Trophoblast cell (in vitro differentiated cells and primary cell): ENCODE results near the gene CRYZ.

Source experiments
- DNase-seq, 2 donors: peaks; one replicate each; pipeline ENCODE4 v3.0.0-alpha.2; 2016
- H2AFZ ChIP-seq: 2 replicates; pipeline ENCODE4 v1.6.1; 2013; ENCODE audit warnings: low read length, moderate library complexity, mild to moderate bottlenecking; ENCODE audit not compliant: insufficient read depth, poor library complexity
- H2AK5ac ChIP-seq: 2 replicates; pipeline ENCODE4 v1.6.1; 2013; ENCODE audit warnings: mild to moderate bottlenecking, low read length
- H2BK120ac ChIP-seq: 2 replicates; pipeline ENCODE4 v1.6.1; 2013; ENCODE audit warnings: low read length, mild to moderate bottlenecking, moderate library complexity; ENCODE audit not compliant: insufficient read depth, poor library complexity
- H2BK12ac ChIP-seq: 2 replicates; pipeline ENCODE4 v1.6.1; 2013; ENCODE audit warnings: mild to moderate bottlenecking, low read length, moderate library complexity
- H2BK5ac ChIP-seq: 2 replicates; pipeline ENCODE4 v1.6.1; 2013; ENCODE audit warnings: low read length, low read depth, moderate library complexity, mild to moderate bottlenecking; ENCODE audit not compliant: poor library complexity
- H3K14ac ChIP-seq: 2 replicates; pipeline ENCODE4 v1.6.1; 2013; ENCODE audit warnings: mild to moderate bottlenecking, low read length
- H3K18ac ChIP-seq: 2 replicates; pipeline ENCODE4 v1.6.1; 2013; ENCODE audit warnings: mild to moderate bottlenecking, low read length
- H3K23ac ChIP-seq: 2 replicates; pipeline ENCODE4 v1.6.1; 2013; ENCODE audit warnings: low read length
- H3K27ac ChIP-seq: 2 replicates; pipeline ENCODE4 v1.5.1; 2013; ENCODE audit warnings: low read depth, mild to moderate bottlenecking, inconsistent platforms, low read length, moderate library complexity
- H3K27me3 ChIP-seq: 2 replicates; pipeline ENCODE4 v1.6.1; 2013; ENCODE audit warnings: inconsistent platforms, mild to moderate bottlenecking, low read length, moderate library complexity; ENCODE audit not compliant: insufficient read depth
- H3K36me3 ChIP-seq, 2 experiments: 1 replicate in 1 of 2; 2 replicates in 1 of 2; pipeline ENCODE4 v1.6.1; 2013; ENCODE audit warnings: low read length in 2 of 2, mild to moderate bottlenecking in 2 of 2, moderate library complexity in 1 of 2; ENCODE audit not compliant: insufficient read depth in 2 of 2, control insufficient read depth in 1 of 2
- H3K4ac ChIP-seq: 2 replicates; pipeline ENCODE4 v1.6.1; 2013; ENCODE audit warnings: low read depth, mild to moderate bottlenecking, low read length, moderate library complexity
- H3K4me1 ChIP-seq, 2 experiments: 1 replicate in 1 of 2; 2 replicates in 1 of 2; pipeline ENCODE4 v1.6.1; 2013; ENCODE audit warnings: low read length in 2 of 2, mild to moderate bottlenecking in 2 of 2, moderate library complexity in 1 of 2; ENCODE audit not compliant: insufficient read depth in 2 of 2, control insufficient read depth in 1 of 2
- H3K4me2 ChIP-seq: 2 replicates; pipeline ENCODE4 v1.6.1; 2013; ENCODE audit warnings: inconsistent platforms, mild to moderate bottlenecking, low read length, moderate library complexity
- H3K4me3 ChIP-seq: 2 replicates; pipeline ENCODE4 v1.5.1; 2013; ENCODE audit warnings: mild to moderate bottlenecking, low read depth, low read length, inconsistent platforms
- H3K79me1 ChIP-seq: one replicate; pipeline ENCODE4 v1.6.1; 2013; ENCODE audit warnings: low read length
- H3K79me2 ChIP-seq: 2 replicates; pipeline ENCODE4 v1.6.1; 2013; ENCODE audit warnings: low read length, mild to moderate bottlenecking; ENCODE audit not compliant: control insufficient read depth, insufficient read depth, poor library complexity
- H3K9ac ChIP-seq: 2 replicates; pipeline ENCODE4 v1.6.1; 2013; ENCODE audit warnings: mild to moderate bottlenecking, low read length
- H3K9me3 ChIP-seq: 2 replicates; pipeline ENCODE4 v1.6.1; 2013; ENCODE audit warnings: low read depth, mild to moderate bottlenecking, control low read depth, inconsistent platforms, low read length; ENCODE audit not compliant: insufficient read depth
- H4K12ac ChIP-seq: 2 replicates; pipeline ENCODE4 v1.6.1; 2013; ENCODE audit warnings: low read depth, mild to moderate bottlenecking, low read length, moderate library complexity
- H4K8ac ChIP-seq: 2 replicates; pipeline ENCODE4 v1.6.1; 2013; ENCODE audit warnings: low read depth, mild to moderate bottlenecking, low read length, moderate library complexity
- H4K91ac ChIP-seq: one replicate; pipeline ENCODE4 v1.6.1; 2013; ENCODE audit warnings: low read depth, mild to moderate bottlenecking, low read length, moderate library complexity
- WGBS: extraction: QIAGEN DNeasy Blood & Tissue Kit; methylation state at CpG from one replicate; pipeline ENCODE4 v1.1.7; 2013; ENCODE audit warnings: missing lambda C conversion rate; ENCODE audit not compliant: insufficient read length, insufficient coverage; ENCODE audit errors: extremely low coverage; 5-methylcytosine and 5-hydroxymethylcytosine counted together

CRYZ gene

GRCh38 chr1:74683656-74684055 lies 49.2 kb downstream of the CRYZ start:
- Histone ChIP-seq H3K79me1 (no peaks in the 10 kb centered on the region), H3K4me2 (no peak overlapping the region), H3K23ac (no peak overlapping the region), H3K4ac (no peak overlapping the region), H3K36me3 (no peaks in the 10 kb centered on the region), H3K27ac (no peak overlapping the region), H2BK120ac (no peak overlapping the region), H2BK5ac (no peak overlapping the region), H2BK12ac (no peak overlapping the region), H3K18ac (no peak overlapping the region), H3K9me3 (no peaks in the 10 kb centered on the region), H2AFZ (no peak overlapping the region), H4K12ac (no peak overlapping the region), H3K27me3 (no peaks in the 10 kb centered on the region), H3K9ac (no peak overlapping the region), H3K79me2 (no peaks in the 10 kb centered on the region), H3K4me1 (no peaks in the 10 kb centered on the region), H3K4me3 (no peak overlapping the region), H2AK5ac (no peak overlapping the region), H3K14ac (no peak overlapping the region), H4K8ac (no peak overlapping the region), H4K91ac (no peak overlapping the region)
- DNase-seq = no peak

- WGBS = no CpG with 5 or more reads among the region's 2 CpGs
- no peaks in the 10 kb centered on the region for H3K27me3 ChIP-seq
- no peak overlapping the region for H3K4me2 ChIP-seq
- no peak overlapping the region for H4K91ac ChIP-seq
- H3K36me3 ChIP-seq = no peaks in the 10 kb centered on the region
- H2BK5ac ChIP-seq = no peak overlapping the region
- H3K4me1 ChIP-seq = no peaks in the 10 kb centered on the region
- H3K14ac ChIP-seq = no peak overlapping the region
- no peak overlapping the region for H3K23ac ChIP-seq
- DNase-seq = no peak
- no peak overlapping the region for H2BK120ac ChIP-seq
- H3K9me3 ChIP-seq = no peaks in the 10 kb centered on the region
- H3K79me2 ChIP-seq = no peaks in the 10 kb centered on the region
- no peak overlapping the region for H3K18ac ChIP-seq
- no peak overlapping the region for H2AFZ ChIP-seq
- H4K12ac ChIP-seq = no peak overlapping the region
- no peak overlapping the region for H3K4me3 ChIP-seq
- no peak overlapping the region for H3K4ac ChIP-seq
- no peak overlapping the region for H2BK12ac ChIP-seq
- no peak overlapping the region for H4K8ac ChIP-seq
- H3K9ac ChIP-seq = no peak overlapping the region
- no peaks in the 10 kb centered on the region for H3K79me1 ChIP-seq
- H3K27ac ChIP-seq = no peak overlapping the region
- H2AK5ac ChIP-seq = no peak overlapping the region
Measured at GRCh38 chr1:74681851-74682250, 51.0 kb downstream of the CRYZ start.

- Histone ChIP-seq H3K4ac (no peak overlapping the region), H4K91ac (no peak overlapping the region), H3K36me3 (no peaks in the 10 kb centered on the region), H2AFZ (no peak overlapping the region), H3K27me3 (no peaks in the 10 kb centered on the region), H2BK12ac (no peak overlapping the region), H2AK5ac (no peak overlapping the region), H3K79me2 (no peaks in the 10 kb centered on the region), H3K4me1 (no peaks in the 10 kb centered on the region), H2BK5ac (no peak overlapping the region), H3K14ac (no peak overlapping the region), H4K8ac (no peak overlapping the region), H3K4me3 (no peak overlapping the region), H3K23ac (no peak overlapping the region), H3K79me1 (no peaks in the 10 kb centered on the region), H3K18ac (no peak overlapping the region), H2BK120ac (no peak overlapping the region), H3K9me3 (no peaks in the 10 kb centered on the region), H4K12ac (no peak overlapping the region), H3K4me2 (no peak overlapping the region), H3K9ac (no peak overlapping the region), H3K27ac (no peak overlapping the region)
- no CpG with 5 or more reads among the region's 4 CpGs for WGBS
- DNase-seq = no peak
Measured at GRCh38 chr1:74681449-74681848, 51.4 kb downstream of the CRYZ start.

- Histone ChIP-seq H2AFZ (no peak overlapping the region), H2BK5ac (no peak overlapping the region), H3K27ac (no peak overlapping the region), H3K36me3 (no peaks in the 10 kb centered on the region), H4K8ac (no peak overlapping the region), H3K18ac (no peak overlapping the region), H3K27me3 (no peaks in the 10 kb centered on the region), H2AK5ac (no peak overlapping the region), H3K79me1 (no peaks in the 10 kb centered on the region), H3K79me2 (no peaks in the 10 kb centered on the region), H2BK12ac (no peak overlapping the region), H3K9ac (no peak overlapping the region), H3K4me3 (no peak overlapping the region), H3K4ac (no peak overlapping the region), H4K12ac (no peak overlapping the region), H3K23ac (no peak overlapping the region), H3K4me2 (no peak overlapping the region), H2BK120ac (no peak overlapping the region), H3K4me1 (no peaks in the 10 kb centered on the region), H3K14ac (no peak overlapping the region), H4K91ac (no peak overlapping the region), H3K9me3 (no peaks in the 10 kb centered on the region)
- no CpG with 5 or more reads among the region's 3 CpGs for WGBS
- no peak for DNase-seq
Measured at GRCh38 chr1:74681001-74681400, 51.8 kb downstream of the CRYZ start.

GRCh38 chr1:74679811-74680210 lies 53.0 kb downstream of the CRYZ start:
- Histone ChIP-seq H3K27me3 (no peaks in the 10 kb centered on the region), H2BK120ac (no peak overlapping the region)
- no CpG with 5 or more reads among the region's 2 CpGs for WGBS

More at GRCh38 chr1:74679811-74680210, 53.0 kb downstream of the CRYZ start:
- H3K4me2 ChIP-seq = no peak overlapping the region
- H3K36me3 ChIP-seq = no peaks in the 10 kb centered on the region
- no peaks in the 10 kb centered on the region for H3K9me3 ChIP-seq
- H3K23ac ChIP-seq = no peak overlapping the region
- H3K4ac ChIP-seq = no peak overlapping the region
- no peaks in the 10 kb centered on the region for H3K79me1 ChIP-seq
- no peak overlapping the region for H2BK12ac ChIP-seq
- H3K9ac ChIP-seq = no peak overlapping the region
- H2AFZ ChIP-seq = no peak overlapping the region
- H3K79me2 ChIP-seq = no peaks in the 10 kb centered on the region
- H3K18ac ChIP-seq = no peak overlapping the region
- H3K4me1 ChIP-seq = no peaks in the 10 kb centered on the region
- H2BK5ac ChIP-seq = no peak overlapping the region
- DNase-seq = no peak
- no peak overlapping the region for H3K27ac ChIP-seq
- H3K14ac ChIP-seq = no peak overlapping the region
- no peak overlapping the region for H3K4me3 ChIP-seq
- H4K91ac ChIP-seq = no peak overlapping the region
- H4K12ac ChIP-seq = no peak overlapping the region
- H2AK5ac ChIP-seq = no peak overlapping the region
- H4K8ac ChIP-seq = no peak overlapping the region
